ENCODE data around the gene NUDT19. TPM values are rescaled to one million over a fixed set of nuclear protein-coding genes. Genes with fewer than 3 reads are reported as not detected.
"Not testable (repeated sequence)": the region's sequence is repeated elsewhere in the genome, so short reads cannot be mapped to it uniquely, and the experiment has no call there.

The NUDT19 gene
- total RNA-seq, 2 experiments from 2014 or later, result 14.7 to 17.7 TPM

GRCh38 chr19:32692727-32693061 is 1.1 kb downstream of the NUDT19 start:
- ChIA-PET POLR2A (interaction anchor here (1.2 kb wide), 2 partner anchors 120 to 282 kb away, joined by 3 to 8 read pairs; no protein-coding TSS in a partner anchor), CTCF (no interaction called here)
- Mint-ChIP-seq H3K27me3 (no peaks in the 10 kb centered on the region), H3K9me3 (ENCODE audit: low read depth) (peaks cover 5% of the 10 kb centered on the region), H3K4me1 (peaks cover 64% of the 10 kb centered on the region), H3K4me3 (peak overlapping the region; percentile 83), H3K36me3 (ENCODE audit: low read depth) (peaks cover 42% of the 10 kb centered on the region), H3K27ac (peak overlapping the region; percentile 91)
- intact Hi-C loops (cut with DNase I, micrococcal nuclease), result loop anchor here (1.0 to 5.0 kb wide), 11 partner anchors 17 to 1480 kb away; partner anchors contain the start of genes FAAP24 (in 2 of the 2), PDCD5 (in 2 of the 2), ANKRD27 (in 1 of the 2) and CEBPG (in 1 of the 2)
- ATAC-seq (peak; percentile 2), DNase-seq (peak; percentile 31)

GRCh38 chr19:32693151-32694108 is 1.8 kb downstream of the NUDT19 start:
- DNase-seq (peak; percentile 75), ATAC-seq (peak; percentile 18)
- Mint-ChIP-seq H3K36me3 (ENCODE audit: low read depth) (peaks cover 50% of the 10 kb centered on the region), H3K4me3 (peak overlapping the region; percentile 83), H3K27ac (peak overlapping the region; percentile 91), H3K4me1 (peaks cover 67% of the 10 kb centered on the region)
- ChIA-PET CTCF (interaction anchor here (0.6 to 1.0 kb wide), 2 partner anchors 10 to 17 kb away, joined by 3 read pairs; no protein-coding TSS in a partner anchor), POLR2A (interaction anchor here (0.6 to 1.2 kb wide), 6 partner anchors 14 to 281 kb away, joined by 3 to 8 read pairs (median 4); partner anchors contain the start of gene ANKRD27)
- intact Hi-C loops (cut with DNase I, micrococcal nuclease), result loop anchor here (1.0 to 5.0 kb wide), 9 partner anchors 96 to 1479 kb away; partner anchors contain the start of genes PDCD5 (in 2 of the 2), CEBPG (in 1 of the 2), CEP89 (in 1 of the 2) and FAAP24 (in 1 of the 2)
- not testable (repeated sequence) for H3K27me3 Mint-ChIP-seq; H3K9me3 Mint-ChIP-seq (ENCODE audit: low read depth)

- Mint-ChIP-seq H3K4me3 (peak overlapping the region; percentile 83), H3K36me3 (ENCODE audit: low read depth) (peaks cover 58% of the 10 kb centered on the region), H3K4me1 (peaks cover 68% of the 10 kb centered on the region)
- POLR2A ChIA-PET; ATAC-seq; H3K27me3 Mint-ChIP-seq; DNase-seq; H3K27ac Mint-ChIP-seq; H3K9me3 Mint-ChIP-seq (ENCODE audit: low read depth): not testable (repeated sequence)
- CTCF ChIA-PET, result interaction anchor here (0.6 kb wide), 1 partner anchor 311 kb away, joined by 3 read pairs; no protein-coding TSS in a partner anchor
- intact Hi-C loops (cut with DNase I, micrococcal nuclease), result loop anchor here (5.0 kb wide), 7 partner anchors 97 to 1478 kb away; partner anchors contain the start of genes CEP89 (in 1 of the 2), FAAP24 (in 1 of the 2), LSM14A (in 1 of the 2) and PDCD5 (in 1 of the 2)
Observed at GRCh38 chr19:32694316-32694715, 2.7 kb downstream of the NUDT19 start.

GRCh38 chr19:32694851-32695250 is 3.2 kb downstream of the NUDT19 start:
- Mint-ChIP-seq H3K4me3 (peak overlapping the region; percentile 83), H3K4me1 (peaks cover 64% of the 10 kb centered on the region), H3K36me3 (ENCODE audit: low read depth) (peaks cover 64% of the 10 kb centered on the region)
- ATAC-seq; POLR2A ChIA-PET; H3K27ac Mint-ChIP-seq; H3K27me3 Mint-ChIP-seq; DNase-seq; H3K9me3 Mint-ChIP-seq (ENCODE audit: low read depth): not testable (repeated sequence)
- intact Hi-C loops (cut with DNase I, micrococcal nuclease), result loop anchor here (5.0 kb wide), 7 partner anchors 98 to 1477 kb away; partner anchors contain the start of genes CEP89 (in 1 of the 2), FAAP24 (in 1 of the 2), LSM14A (in 1 of the 2) and PDCD5 (in 1 of the 2)
- CTCF ChIA-PET, result interaction anchor here (0.6 kb wide), 1 partner anchor 311 kb away, joined by 3 read pairs; no protein-coding TSS in a partner anchor

GRCh38 chr19:32695506-32695905 is 3.9 kb downstream of the NUDT19 start:
- H3K4me3 Mint-ChIP-seq; DNase-seq; H3K27me3 Mint-ChIP-seq; intact Hi-C loops (cut with DNase I, micrococcal nuclease); H3K9me3 Mint-ChIP-seq (ENCODE audit: low read depth); CTCF ChIA-PET; POLR2A ChIA-PET; ATAC-seq: not testable (repeated sequence)
- Mint-ChIP-seq H3K27ac (peak overlapping the region; percentile 2), H3K36me3 (ENCODE audit: low read depth) (peaks cover 70% of the 10 kb centered on the region), H3K4me1 (peaks cover 58% of the 10 kb centered on the region)

GRCh38 chr19:32696771-32697170 is 5.2 kb downstream of the NUDT19 start:
- POLR2A ChIA-PET, result not testable (repeated sequence)

GRCh38 chr19:32700129-32700528 is 8.5 kb downstream of the NUDT19 start:
- CTCF ChIA-PET, result interaction anchor here (0.8 to 1.2 kb wide), 2 partner anchors 10 to 12 kb away, joined by 3 read pairs; no protein-coding TSS in a partner anchor
- H3K4me3 Mint-ChIP-seq; H3K27ac Mint-ChIP-seq; ATAC-seq; DNase-seq; intact Hi-C loops (cut with DNase I, micrococcal nuclease); H3K27me3 Mint-ChIP-seq: not testable (repeated sequence)
- Mint-ChIP-seq H3K36me3 (ENCODE audit: low read depth) (peaks cover 86% of the 10 kb centered on the region), H3K4me1 (peaks cover 28% of the 10 kb centered on the region), H3K9me3 (ENCODE audit: low read depth) (peaks cover 13% of the 10 kb centered on the region)
- POLR2A ChIA-PET, result interaction anchor here (0.7 kb wide), 1 partner anchor 341 kb away, joined by 4 read pairs; no protein-coding TSS in a partner anchor

More at GRCh38 chr19:32696771-32697170, 5.2 kb downstream of the NUDT19 start:
- Mint-ChIP-seq H3K36me3 (ENCODE audit: low read depth) (peaks cover 76% of the 10 kb centered on the region), H3K4me1 (peaks cover 52% of the 10 kb centered on the region)
- CTCF ChIA-PET, result interaction anchor here (0.6 kb wide), 1 partner anchor 11 kb away, joined by 3 read pairs; no protein-coding TSS in a partner anchor
- H3K27me3 Mint-ChIP-seq; H3K4me3 Mint-ChIP-seq; H3K27ac Mint-ChIP-seq; H3K9me3 Mint-ChIP-seq (ENCODE audit: low read depth); intact Hi-C loops (cut with DNase I, micrococcal nuclease); DNase-seq; ATAC-seq: not testable (repeated sequence)

- ATAC-seq, result no peak
- ChIA-PET CTCF (no interaction called here), POLR2A (no interaction called here)
Observed at GRCh38 chr19:32702010-32702409, 10.4 kb downstream of the NUDT19 start.

GRCh38 chr19:32704006-32704405 is 12.4 kb downstream of the NUDT19 start:
- intact Hi-C loops (cut with DNase I, micrococcal nuclease); DNase-seq; ATAC-seq; POLR2A ChIA-PET; H3K4me3 Mint-ChIP-seq; H3K27me3 Mint-ChIP-seq; H3K27ac Mint-ChIP-seq: not testable (repeated sequence)
- peaks cover 21% of the 10 kb centered on the region for H3K4me1 Mint-ChIP-seq
- H3K9me3 Mint-ChIP-seq (ENCODE audit: low read depth), result peaks cover 13% of the 10 kb centered on the region
- CTCF ChIA-PET, result interaction anchor here (0.9 kb wide), 1 partner anchor 11 kb away, joined by 3 read pairs; no protein-coding TSS in a partner anchor
- H3K36me3 Mint-ChIP-seq (ENCODE audit: low read depth), result peaks cover 74% of the 10 kb centered on the region

More at GRCh38 chr19:32702010-32702409, 10.4 kb downstream of the NUDT19 start:
- peaks cover 15% of the 10 kb centered on the region for H3K9me3 Mint-ChIP-seq (ENCODE audit: low read depth)
- no peak overlapping the region for H3K4me3 Mint-ChIP-seq
- H3K27me3 Mint-ChIP-seq, result no peaks in the 10 kb centered on the region
- intact Hi-C loops (cut with DNase I, micrococcal nuclease), result no loop called here
- no peak for DNase-seq
- H3K4me1 Mint-ChIP-seq, result peaks cover 15% of the 10 kb centered on the region
- H3K36me3 Mint-ChIP-seq (ENCODE audit: low read depth), result peaks cover 86% of the 10 kb centered on the region
- H3K27ac Mint-ChIP-seq, result no peak overlapping the region

- intact Hi-C loops (cut with DNase I, micrococcal nuclease), result no loop called here
Observed at GRCh38 chr19:32708457-32708856, 16.8 kb downstream of the NUDT19 start.

GRCh38 chr19:32709032-32709431 is 17.4 kb downstream of the NUDT19 start:
- no peak overlapping the region for H3K4me3 Mint-ChIP-seq
- POLR2A ChIA-PET, result interaction anchor here (0.6 kb wide), 1 partner anchor 39 kb away, joined by 5 read pairs; no protein-coding TSS in a partner anchor
- H3K4me1 Mint-ChIP-seq, result peaks cover 19% of the 10 kb centered on the region
- H3K27me3 Mint-ChIP-seq, result no peaks in the 10 kb centered on the region
- ATAC-seq (peak; percentile 21), DNase-seq (no peak)
- CTCF ChIA-PET, result no interaction called here
- peaks cover 5% of the 10 kb centered on the region for H3K9me3 Mint-ChIP-seq (ENCODE audit: low read depth)
- peak overlapping the region; percentile 74 for H3K27ac Mint-ChIP-seq
- peaks cover 49% of the 10 kb centered on the region for H3K36me3 Mint-ChIP-seq (ENCODE audit: low read depth)
- intact Hi-C loops (cut with DNase I, micrococcal nuclease), result no loop called here

More at GRCh38 chr19:32708457-32708856, 16.8 kb downstream of the NUDT19 start:
- ChIA-PET POLR2A (interaction anchor here (0.6 kb wide), 1 partner anchor 38 kb away, joined by 5 read pairs; no protein-coding TSS in a partner anchor), CTCF (no interaction called here)
- ATAC-seq (peak; percentile 97), DNase-seq (peak; percentile 73)
- Mint-ChIP-seq H3K27me3 (no peaks in the 10 kb centered on the region), H3K4me1 (peaks cover 19% of the 10 kb centered on the region), H3K27ac (peak overlapping the region; percentile 74), H3K36me3 (ENCODE audit: low read depth) (peaks cover 50% of the 10 kb centered on the region), H3K4me3 (no peak overlapping the region), H3K9me3 (ENCODE audit: low read depth) (peaks cover 7% of the 10 kb centered on the region)
